ENCODE data around the gene PTH2. TPM values are rescaled to one million over a fixed set of nuclear protein-coding genes. Genes with fewer than 3 reads are reported as not detected.

PTH2 gene
- total RNA-seq, 1 experiment from 2014 or later = not detected

- Histone ChIP-seq H3K36me3 (ENCODE audit: low read depth) (peaks cover 10% of the 10 kb centered on the region), H3K9me2 (ENCODE audit: insufficient read depth) (no peaks in the 10 kb centered on the region), H3K4me2 (peak within 1 kb of the TSS; percentile 85), H3K79me2 (ENCODE audit: low read depth) (peaks cover 59% of the 10 kb centered on the region), H3F3A (ENCODE audit: insufficient read depth, low read depth) (peaks cover 32% of the 10 kb centered on the region), H2AFZ (peak within 1 kb of the TSS; percentile 85), H3K4me1 (replicated peaks; ENCODE audit: insufficient read depth) (peaks cover 13% of the 10 kb centered on the region), H3K27ac (peak within 1 kb of the TSS; percentile 92), H3K9me3 (ENCODE audit: insufficient read depth, low read depth) (no peaks in the 10 kb centered on the region), H3K27me3 (ENCODE audit: insufficient read depth, low read depth) (no peaks in the 10 kb centered on the region), H3K4me3 (peak within 1 kb of the TSS; percentile 87), H4K20me1 (ENCODE audit: insufficient read depth) (no peaks in the 10 kb centered on the region)
- TF ChIP-seq CTCF (conservative IDR thresholded peaks at IDR 0.05) (no peak), EZH2 (IDR thresholded peaks at IDR 0.05; ENCODE audit: low read depth) (no peak)
- intact Hi-C loops (cut with micrococcal nuclease; ENCODE audit: unreplicated experiment) = loop anchor here (1.0 to 2.0 kb wide), 3 partner anchors 34 to 188 kb away; partner anchors contain the start of genes RPL13A, RPS11 and RRAS
- peak; percentile 93 to 96 for DNase-seq
- CTCF ChIA-PET = interaction anchor here (0.6 kb wide), 1 partner anchor 434 kb away, joined by 6 read pairs; no protein-coding TSS in a partner anchor
- POLR2A ChIA-PET (ENCODE audit: unreplicated experiment) = interaction anchor here (0.5 to 1.0 kb wide), 10 partner anchors 188 to 1090 kb away, joined by 3 to 7 read pairs (median 4); partner anchors contain the start of genes BCL2L12, CA11 and IRF3
- BruUV-seq (replicated peaks) = no TSS peak
Measured at GRCh38 chr19:49453013-49453756, 29.9 kb upstream of the PTH2 start, which contains the start of gene ALDH16A1. ALDH16A1 (plus strand) TSS chr19:49453225; CDS start chr19:49453332, 107 bp downstream.

DNA sequence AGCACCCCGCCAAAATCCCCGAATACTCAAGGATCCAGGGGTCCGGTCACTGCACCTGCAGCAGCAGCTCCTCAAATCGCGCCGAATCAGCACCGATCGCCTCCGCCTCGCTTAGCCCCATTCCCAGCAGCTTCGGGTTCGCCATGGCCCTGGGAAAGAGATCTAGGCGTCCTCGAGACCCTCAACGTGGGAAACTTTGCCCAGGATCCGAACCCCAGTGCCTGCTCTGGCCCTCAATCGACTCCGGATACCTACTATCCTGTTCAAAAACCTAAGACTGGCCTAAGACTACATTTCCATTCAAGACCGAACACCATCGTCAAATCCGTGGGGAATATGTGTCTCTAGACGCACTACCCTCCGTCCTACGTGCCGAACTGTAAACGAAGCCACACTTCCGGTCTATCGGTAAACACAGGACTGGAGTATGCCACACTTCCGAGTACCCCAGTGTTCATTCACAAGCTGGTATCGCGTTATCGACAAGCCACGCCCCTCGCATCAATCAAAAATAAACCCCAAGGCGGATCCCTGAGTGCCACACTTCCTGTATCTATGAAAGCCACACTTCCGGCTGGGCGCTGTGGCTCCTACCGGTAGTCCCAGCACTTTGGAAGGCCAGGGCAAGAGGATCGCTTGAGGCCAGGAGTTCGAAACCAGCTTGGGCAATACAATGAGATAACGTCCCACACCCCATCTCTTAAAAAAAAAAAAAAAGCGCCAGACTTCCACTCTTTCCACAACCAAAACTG is 28.4 kb upstream of the PTH2 start, which contains the start of gene PIH1D1:
Gene PIH1D1, minus strand, starts transcription at position 385 of the 752 bp plus-strand sequence. Its CDS starts 240 bp downstream, at position 145.
- Histone ChIP-seq H3F3A (ENCODE audit: insufficient read depth, low read depth) (peaks cover 47% of the 10 kb centered on the region), H4K20me1 (ENCODE audit: insufficient read depth) (no peaks in the 10 kb centered on the region), H3K9me2 (ENCODE audit: insufficient read depth) (no peaks in the 10 kb centered on the region), H3K27ac (peak within 1 kb of the TSS; percentile 92), H3K4me1 (replicated peaks; ENCODE audit: insufficient read depth) (peaks cover 13% of the 10 kb centered on the region), H3K36me3 (ENCODE audit: low read depth) (peaks cover 11% of the 10 kb centered on the region), H2AFZ (peak within 1 kb of the TSS; percentile 98), H3K4me2 (peak within 1 kb of the TSS; percentile 98), H3K27me3 (ENCODE audit: insufficient read depth, low read depth) (no peaks in the 10 kb centered on the region), H3K79me2 (ENCODE audit: low read depth) (peaks cover 60% of the 10 kb centered on the region), H3K9me3 (ENCODE audit: insufficient read depth, low read depth) (no peaks in the 10 kb centered on the region), H3K4me3 (peak within 1 kb of the TSS; percentile 87)
- TF ChIP-seq CTCF (conservative IDR thresholded peaks at IDR 0.05) (no peak), EZH2 (IDR thresholded peaks at IDR 0.05; ENCODE audit: low read depth) (no peak)
- ChIA-PET POLR2A (ENCODE audit: unreplicated experiment) (interaction anchor here (0.5 to 1.0 kb wide), 11 partner anchors 10 to 1818 kb away, joined by 3 to 6 read pairs (median 4); partner anchors contain the start of gene RUVBL2), CTCF (interaction anchor here (0.5 to 1.0 kb wide), 4 partner anchors 91 to 197 kb away, joined by 3 read pairs; no protein-coding TSS in a partner anchor)
- DNase-seq = peak; percentile 96 to 100
- BruUV-seq (replicated peaks) = no TSS peak
- intact Hi-C loops (cut with micrococcal nuclease; ENCODE audit: unreplicated experiment) = loop anchor here (2.0 kb wide), 2 partner anchors 45 to 189 kb away; partner anchors contain the start of genes RPS11 and RRAS

GRCh38 chr19:49450405-49450804 is 27.2 kb upstream of the PTH2 start:
- POLR2A ChIA-PET (ENCODE audit: unreplicated experiment) = no interaction called here
- no peaks in the 10 kb centered on the region for H3K9me2 ChIP-seq (ENCODE audit: insufficient read depth)
- peak overlapping the region; percentile 98; the same call in 1 of the 2 replicates for H2AFZ ChIP-seq
- peaks cover 7% of the 10 kb centered on the region for H3K36me3 ChIP-seq (ENCODE audit: low read depth)
- H3K27ac ChIP-seq = 0 out of 2 replicates have a peak overlapping the region, but pooled peaks have one; percentile 13
- no TSS peak for BruUV-seq (replicated peaks)
- peak overlapping the region; percentile 87 for H3K4me3 ChIP-seq
- peaks cover 51% of the 10 kb centered on the region for H3K79me2 ChIP-seq (ENCODE audit: low read depth)
- no peaks in the 10 kb centered on the region for H3K27me3 ChIP-seq (ENCODE audit: insufficient read depth, low read depth)
- CTCF ChIA-PET = no interaction called here
- no peak for TF ChIP-seq EZH2 (IDR thresholded peaks at IDR 0.05; ENCODE audit: low read depth)
- TF ChIP-seq CTCF (conservative IDR thresholded peaks at IDR 0.05) = no peak
- intact Hi-C loops (cut with micrococcal nuclease; ENCODE audit: unreplicated experiment) = no loop called here
- peaks cover 49% of the 10 kb centered on the region for H3F3A ChIP-seq (ENCODE audit: insufficient read depth, low read depth)
- no peaks in the 10 kb centered on the region for H4K20me1 ChIP-seq (ENCODE audit: insufficient read depth)
- peaks cover 13% of the 10 kb centered on the region for H3K4me1 ChIP-seq (replicated peaks; ENCODE audit: insufficient read depth)
- DNase-seq = no peak
- peak overlapping the region; percentile 98 for H3K4me2 ChIP-seq
- H3K9me3 ChIP-seq (ENCODE audit: insufficient read depth, low read depth) = no peaks in the 10 kb centered on the region
